OCI-M2 (cell line): ENCODE measurements around the gene CCNG2.
"Not testable (repeated sequence)": the region's sequence is repeated elsewhere in the genome, so short reads cannot be mapped to it uniquely, and the experiment has no call there.

Experiments used
- DNase-seq: peaks from one replicate; lab custom pipeline; 2025; ENCODE audit not compliant: unreplicated experiment; lab: John Stamatoyannopoulos, UW

Gene CCNG2, protein sequence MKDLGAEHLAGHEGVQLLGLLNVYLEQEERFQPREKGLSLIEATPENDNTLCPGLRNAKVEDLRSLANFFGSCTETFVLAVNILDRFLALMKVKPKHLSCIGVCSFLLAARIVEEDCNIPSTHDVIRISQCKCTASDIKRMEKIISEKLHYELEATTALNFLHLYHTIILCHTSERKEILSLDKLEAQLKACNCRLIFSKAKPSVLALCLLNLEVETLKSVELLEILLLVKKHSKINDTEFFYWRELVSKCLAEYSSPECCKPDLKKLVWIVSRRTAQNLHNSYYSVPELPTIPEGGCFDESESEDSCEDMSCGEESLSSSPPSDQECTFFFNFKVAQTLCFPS

GRCh38 chr4:77156912-77157858 is at the start of gene CCNG2:
TSS of gene CCNG2 (plus strand) at chr4:77157207. CDS start at chr4:77158533, 1,326 bp downstream.
- DNase-seq: no peak

DNA sequence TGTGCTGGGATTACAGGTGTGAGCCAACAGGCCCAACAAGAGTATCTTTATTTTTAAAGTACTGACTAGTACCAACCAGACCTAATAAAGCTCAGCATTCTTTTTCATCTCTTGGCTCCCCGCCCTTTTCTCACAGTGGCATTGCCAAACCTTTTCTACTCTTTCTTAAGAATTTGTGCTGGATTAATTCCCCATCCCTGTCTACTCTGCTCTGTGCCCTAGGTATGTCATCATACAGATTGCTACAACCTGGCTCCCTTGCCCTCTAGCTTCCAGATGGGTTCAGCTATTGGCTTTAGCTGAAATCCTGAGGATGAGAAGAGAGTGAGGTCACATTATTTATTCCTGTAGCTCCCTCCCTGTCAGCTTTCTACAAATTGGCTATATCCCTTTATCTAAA is 46.3 kb upstream of the CCNG2 start:
- DNase-seq: no peak

DNA sequence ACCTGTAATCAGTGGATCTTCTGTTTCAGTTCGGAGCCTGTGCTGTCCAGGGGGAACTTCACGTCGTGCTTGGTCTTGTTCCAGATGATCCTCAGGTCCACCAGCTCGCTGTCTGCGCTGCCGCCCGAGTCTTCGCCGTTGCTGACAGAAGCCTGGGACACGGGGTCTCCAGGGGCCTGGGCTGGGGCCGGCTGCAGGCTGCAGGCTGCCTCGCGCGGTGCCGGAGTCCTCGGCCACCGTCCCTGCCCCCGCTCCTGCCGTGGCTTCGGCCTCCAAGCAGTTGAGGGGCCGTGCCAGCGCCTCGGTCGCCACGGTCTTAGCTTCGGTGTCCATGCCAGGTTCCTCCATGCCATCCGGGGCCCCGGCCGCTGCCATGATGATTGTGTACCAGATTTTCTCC is 43.9 kb upstream of the CCNG2 start:
- DNase-seq: no peak

GRCh38 chr4:77117721-77118120 is 39.3 kb upstream of the CCNG2 start:
- DNase-seq: no peak

GRCh38 chr4:77120886-77121508 is 36.0 kb upstream of the CCNG2 start:
- no peak for DNase-seq

GRCh38 chr4:77121736-77122240 is 35.2 kb upstream of the CCNG2 start:
- DNase-seq: no peak

DNA sequence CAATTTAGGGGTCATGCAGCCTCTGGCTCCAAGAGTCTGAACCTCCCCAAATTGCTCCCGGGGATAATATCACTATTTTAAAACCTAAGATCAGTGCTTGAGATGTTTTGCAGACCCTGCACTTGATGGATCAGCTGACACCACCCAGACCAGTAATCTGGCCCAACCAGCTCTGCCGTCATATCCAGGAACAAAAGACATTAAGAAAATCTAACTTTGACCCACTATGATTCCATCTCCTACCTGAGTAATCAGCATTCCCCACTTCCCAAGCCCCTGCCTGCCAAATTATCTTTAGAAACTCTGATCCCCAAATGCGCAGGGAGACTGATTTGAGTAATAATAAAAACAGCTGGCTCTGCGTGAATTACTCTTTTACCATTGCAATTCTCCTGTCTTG is 34.4 kb upstream of the CCNG2 start:
- no peak for DNase-seq

GRCh38 chr4:77123411-77123810 is 33.6 kb upstream of the CCNG2 start:
- DNase-seq: no peak

- no peak for DNase-seq
Measured at GRCh38 chr4:77124576-77124975, 32.4 kb upstream of the CCNG2 start.

- no peak for DNase-seq
Measured at GRCh38 chr4:77125961-77126360, 31.0 kb upstream of the CCNG2 start.

GRCh38 chr4:77126809-77127208 is 30.2 kb upstream of the CCNG2 start:
- no peak for DNase-seq

GRCh38 chr4:77127215-77127614 is 29.8 kb upstream of the CCNG2 start:
- DNase-seq: no peak

DNA sequence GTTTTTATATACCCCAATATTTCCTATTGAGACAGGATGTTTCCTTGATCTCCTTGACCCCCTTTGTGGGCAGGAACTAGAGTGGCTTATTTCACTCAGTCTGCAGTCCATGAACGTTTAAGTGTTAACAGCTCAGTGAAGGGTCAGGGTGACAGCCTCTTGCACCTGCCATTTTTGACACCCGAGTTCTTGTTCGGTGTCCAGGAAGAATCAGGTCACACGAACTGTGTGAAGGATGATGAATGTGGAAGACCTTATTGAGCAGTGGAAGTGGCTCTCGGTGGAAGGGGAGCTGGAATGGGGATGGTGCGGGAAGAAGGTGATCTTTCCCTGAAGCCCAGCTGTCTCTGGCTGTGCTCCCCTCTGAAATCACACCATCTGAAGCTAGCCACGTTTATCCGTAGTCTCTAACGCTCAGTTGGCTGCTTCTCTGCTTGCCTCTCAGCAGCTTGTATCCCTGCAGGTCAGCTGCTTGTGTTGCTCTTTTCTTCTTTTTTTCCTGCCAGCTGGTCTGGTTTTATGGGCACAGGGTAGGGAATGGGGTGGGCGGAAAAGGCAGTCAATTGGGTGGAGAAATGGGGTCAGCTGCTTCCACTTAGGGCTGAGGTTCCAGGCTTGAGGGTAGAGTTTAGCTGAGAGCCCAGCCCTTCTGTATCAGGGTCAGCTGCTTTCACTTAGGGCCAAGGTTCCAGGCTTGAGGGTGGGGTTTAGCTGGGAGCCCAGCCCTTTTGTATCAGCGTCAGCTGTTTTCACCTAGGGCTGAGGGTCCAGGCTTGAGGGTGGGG is 29.0 kb upstream of the CCNG2 start:
- DNase-seq: no peak

DNA sequence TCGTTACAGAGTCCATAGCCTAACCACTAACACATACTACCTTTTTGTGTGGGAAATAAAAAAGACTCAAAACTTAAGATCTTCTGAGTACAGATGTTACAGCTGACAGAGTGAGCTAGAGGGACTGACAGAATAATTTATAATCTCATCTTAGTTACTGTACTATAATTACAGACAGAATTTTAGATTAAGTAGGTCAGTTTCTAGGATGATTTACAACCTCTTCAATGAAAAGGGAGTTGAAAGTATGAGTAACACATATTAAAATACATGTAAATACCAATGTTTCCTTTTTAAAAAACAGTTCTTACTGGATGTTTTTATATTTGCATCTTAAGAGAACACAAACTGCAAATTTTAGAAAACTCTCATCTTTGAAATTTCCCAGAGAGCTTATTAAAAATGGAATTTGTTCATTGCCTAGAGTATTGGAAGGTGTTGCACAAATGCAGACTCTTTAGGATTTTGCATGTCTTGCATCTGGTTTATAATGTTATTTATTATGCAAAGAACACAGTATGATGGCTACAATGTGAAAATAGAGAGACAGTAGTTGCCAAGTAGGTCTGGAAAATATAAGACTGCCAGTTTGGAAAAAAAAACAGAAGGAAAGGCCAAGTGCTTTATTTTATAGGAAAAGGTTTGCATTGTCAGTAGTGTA is 24.2 kb upstream of the CCNG2 start:
- DNase-seq: no peak

DNA sequence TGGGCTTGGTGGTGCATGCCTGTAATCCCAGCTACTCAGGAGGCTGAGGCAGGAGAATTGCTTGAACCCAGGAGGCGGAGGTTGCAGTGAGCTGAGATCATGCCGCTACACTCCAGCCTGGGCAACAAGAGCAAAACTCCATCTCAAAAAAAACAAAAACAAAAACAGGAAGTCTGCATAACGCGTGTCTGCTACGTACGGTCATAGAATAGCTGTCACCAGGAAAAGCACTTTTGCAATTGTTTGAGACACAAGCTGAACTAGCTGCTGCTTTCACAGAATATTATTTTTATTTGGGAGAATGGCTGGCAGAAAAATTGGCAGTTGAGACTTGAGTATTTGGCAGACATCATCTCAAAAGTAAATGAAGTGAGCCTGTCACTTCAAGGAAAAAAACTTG is 19.6 kb upstream of the CCNG2 start:
- DNase-seq: not testable (repeated sequence)

DNA sequence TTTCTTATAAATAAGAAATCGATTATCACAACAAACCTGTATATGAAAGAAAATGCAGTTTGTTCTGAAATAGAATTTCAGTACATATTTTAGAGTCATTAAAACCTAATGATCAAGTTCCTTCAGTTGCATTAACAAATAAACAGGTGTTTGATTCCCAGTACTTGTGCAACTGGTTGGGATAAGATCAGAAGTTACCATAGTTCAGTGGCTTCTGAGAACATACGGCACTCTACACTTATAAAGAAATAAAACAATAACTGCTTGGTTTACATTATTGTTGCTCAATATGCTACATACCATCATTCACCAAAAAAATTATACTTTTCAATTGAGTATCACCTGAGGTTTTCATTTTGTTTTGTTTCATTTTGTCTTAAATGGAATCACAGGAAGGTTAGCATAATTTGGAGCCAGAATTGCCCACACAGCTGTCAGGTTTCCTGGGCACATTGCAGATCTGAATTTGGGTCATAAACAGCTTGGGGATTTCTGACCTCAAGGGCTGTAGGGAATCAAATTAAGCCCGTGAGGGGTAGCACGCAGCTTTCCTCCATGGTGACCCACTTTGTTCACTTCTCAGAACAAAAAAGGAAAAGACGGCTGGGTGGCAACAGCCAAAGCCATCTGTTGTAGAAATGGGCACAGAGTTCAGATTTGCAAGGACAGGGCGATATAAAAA is 14.9 kb upstream of the CCNG2 start:
- DNase-seq: no peak

- DNase-seq: no peak
Measured at GRCh38 chr4:77142646-77143028, 14.4 kb upstream of the CCNG2 start.

GRCh38 chr4:77143091-77143490 is 13.9 kb upstream of the CCNG2 start:
- no peak for DNase-seq

DNA sequence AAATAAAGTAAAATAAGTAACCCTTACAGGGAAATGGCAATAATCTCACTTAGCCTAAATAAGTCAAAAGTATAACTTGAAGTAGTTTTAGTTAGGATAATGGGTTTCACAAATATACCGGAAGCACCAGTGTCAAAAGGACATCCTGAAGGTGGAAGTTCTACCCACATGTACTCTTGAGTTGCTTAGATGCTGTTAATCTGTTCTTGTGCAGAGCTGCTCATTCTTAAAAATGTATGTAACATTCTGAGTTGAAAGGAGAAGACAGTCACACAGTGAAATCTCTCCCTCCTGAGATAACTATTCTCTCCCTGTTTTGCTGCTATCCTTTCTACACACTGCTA is 11.2 kb upstream of the CCNG2 start:
- no peak for DNase-seq
